ENCODE results near the gene PRKAR2B. TPM values are rescaled to one million over a fixed set of nuclear protein-coding genes. Genes with fewer than 3 reads are reported as not detected.

PRKAR2B gene
- polyA plus RNA-seq, 1 donor from 2014 or later, result 297 TPM

DNA sequence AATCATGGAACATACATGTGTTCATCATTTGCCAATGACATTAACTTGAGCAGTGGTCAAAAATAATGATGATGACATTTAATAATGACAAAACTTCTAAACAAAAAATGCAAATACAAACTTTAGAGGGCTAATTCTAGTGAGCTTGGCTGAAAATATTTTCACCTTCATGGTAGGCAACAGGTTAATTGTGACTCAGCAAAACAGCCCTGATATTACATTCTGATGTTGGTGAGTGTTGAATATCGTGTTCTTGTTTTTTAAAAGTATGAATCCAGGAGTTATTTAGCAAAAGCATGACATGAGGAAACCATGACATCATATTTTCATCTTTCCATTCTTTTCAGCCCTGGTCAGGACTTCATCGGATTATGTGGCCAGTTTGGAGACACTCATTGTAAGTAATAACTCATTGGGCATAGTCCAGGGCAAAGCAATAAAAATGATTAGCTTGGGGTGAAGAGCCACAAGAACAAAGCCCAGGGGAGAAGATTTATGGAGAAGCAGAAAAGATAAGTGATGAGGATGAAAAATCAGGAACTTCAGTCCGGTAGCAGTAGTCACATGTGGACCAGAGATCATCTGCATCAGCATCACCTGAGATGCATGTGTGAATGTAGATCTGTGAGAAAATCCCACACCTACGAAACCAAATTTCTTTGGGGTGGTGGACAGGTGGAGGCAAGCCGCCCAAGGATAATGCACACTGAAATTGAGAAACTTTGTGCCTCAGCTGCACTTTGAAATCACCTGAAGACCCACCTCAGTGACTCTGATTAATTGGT lies 46.8 kb upstream of the PRKAR2B start:
- Histone ChIP-seq H3K9ac (ENCODE audit: low read length) (no peak overlapping the region), H3F3A (ENCODE audit: insufficient read depth, low read length, poor library complexity, severe bottlenecking) (no peaks in the 10 kb centered on the region), H2AFZ (ENCODE audit: low read depth, low read length) (no peak overlapping the region), H3K27me3 (ENCODE audit: insufficient read depth, low read depth, low read length) (no peaks in the 10 kb centered on the region), H3K36me3 (ENCODE audit: insufficient read depth, low read length) (no peaks in the 10 kb centered on the region), H3K9me2 (ENCODE audit: insufficient read depth, low read length) (no peaks in the 10 kb centered on the region), H3K9me3 (ENCODE audit: low read length) (no peaks in the 10 kb centered on the region), H3K4me2 (ENCODE audit: low read length) (no peak overlapping the region), H3K4me3 (ENCODE audit: low read length) (no peak overlapping the region), H3K79me2 (replicated peaks; ENCODE audit: insufficient read depth, low read length) (no peaks in the 10 kb centered on the region), H3K27ac (ENCODE audit: low read length) (no peak overlapping the region), H4K20me1 (ENCODE audit: insufficient read depth) (no peaks in the 10 kb centered on the region)
- TF ChIP-seq TAF1 (IDR thresholded peaks at IDR 0.05; ENCODE audit: low read depth) (no peak), MXI1 (conservative IDR thresholded peaks at IDR 0.05; ENCODE audit: poor library complexity, severe bottlenecking) (no peak), POLR2AphosphoS5 (IDR thresholded peaks at IDR 0.05) (no peak), SMC3 (conservative IDR thresholded peaks at IDR 0.05; ENCODE audit: poor library complexity) (no peak), RAD21 (conservative IDR thresholded peaks at IDR 0.05) (no peak), EZH2 (IDR thresholded peaks at IDR 0.05; ENCODE audit: borderline replicate concordance, insufficient read depth, low read length, poor library complexity, severe bottlenecking) (no peak), EP300 (conservative IDR thresholded peaks at IDR 0.05; ENCODE audit: poor library complexity, severe bottlenecking) (no peak)

DNA sequence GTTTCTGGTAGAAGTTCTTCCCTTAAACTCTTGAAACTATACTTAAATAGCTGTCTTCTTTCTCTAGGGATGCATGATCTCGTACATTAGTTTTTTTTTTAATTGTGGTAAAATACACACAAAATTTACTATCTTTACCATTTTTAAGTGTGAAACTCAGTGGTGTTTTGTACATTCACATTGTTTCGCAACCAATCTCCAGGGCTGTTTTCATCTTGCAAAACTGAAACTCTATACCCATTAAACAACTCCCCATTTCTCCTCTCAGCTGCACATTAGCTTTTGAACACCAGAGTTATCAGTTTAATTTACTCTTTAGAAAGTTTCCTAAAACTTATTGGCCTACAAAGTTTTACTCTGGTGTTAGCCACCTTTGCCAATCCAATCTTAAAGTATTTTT lies 45.5 kb upstream of the PRKAR2B start:
- no peak overlapping the region for H3K9ac ChIP-seq (ENCODE audit: low read length)
- no peaks in the 10 kb centered on the region for H3K9me2 ChIP-seq (ENCODE audit: insufficient read depth, low read length)
- H3K36me3 ChIP-seq (ENCODE audit: insufficient read depth, low read length), result no peaks in the 10 kb centered on the region
- H3K27me3 ChIP-seq (ENCODE audit: insufficient read depth, low read depth, low read length), result no peaks in the 10 kb centered on the region
- TF ChIP-seq REST (IDR thresholded peaks at IDR 0.05; ENCODE audit: borderline replicate concordance) (no peak), CTCF (IDR thresholded peaks at IDR 0.05; ENCODE audit: poor library complexity, severe bottlenecking) (no peak), EP300 (conservative IDR thresholded peaks at IDR 0.05; ENCODE audit: poor library complexity, severe bottlenecking) (no peak), EZH2 (IDR thresholded peaks at IDR 0.05; ENCODE audit: borderline replicate concordance, insufficient read depth, low read length, poor library complexity, severe bottlenecking) (no peak), TAF1 (IDR thresholded peaks at IDR 0.05; ENCODE audit: low read depth) (no peak), POLR2AphosphoS5 (IDR thresholded peaks at IDR 0.05) (no peak), RAD21 (conservative IDR thresholded peaks at IDR 0.05) (no peak), MXI1 (conservative IDR thresholded peaks at IDR 0.05; ENCODE audit: poor library complexity, severe bottlenecking) (no peak), SMC3 (conservative IDR thresholded peaks at IDR 0.05; ENCODE audit: poor library complexity) (no peak)
- H3K9me3 ChIP-seq (ENCODE audit: low read length), result no peaks in the 10 kb centered on the region
- no peak overlapping the region for H3K4me3 ChIP-seq (ENCODE audit: low read length)
- no peaks in the 10 kb centered on the region for H3F3A ChIP-seq (ENCODE audit: insufficient read depth, low read length, poor library complexity, severe bottlenecking)
- H4K20me1 ChIP-seq (ENCODE audit: insufficient read depth), result no peaks in the 10 kb centered on the region
- no peak overlapping the region for H3K4me2 ChIP-seq (ENCODE audit: low read length)
- no peaks in the 10 kb centered on the region for H3K79me2 ChIP-seq (replicated peaks; ENCODE audit: insufficient read depth, low read length)
- no peak overlapping the region for H3K27ac ChIP-seq (ENCODE audit: low read length)
- H2AFZ ChIP-seq (ENCODE audit: low read depth, low read length), result no peak overlapping the region
